ENCODE results near the gene ARHGDIG. TPM values are rescaled to one million over a fixed set of nuclear protein-coding genes. Genes with fewer than 3 reads are reported as not detected.

ARHGDIG gene
- total and polyA plus RNA-seq, 2 experiments from 2014 or later: 0.78 to 1.0 TPM

GRCh38 chr16:234468-235305, 45.7 kb upstream of the ARHGDIG start, which contains the start of gene FAM234A:
Gene FAM234A (plus strand): TSS chr16:234821. CDS start chr16:254414, 19,593 bp downstream.
- 0 out of 2 replicates have a peak, but pooled peaks cover 6% of the 10 kb centered on the region for H3K9me2 ChIP-seq (ENCODE audit: insufficient read depth)
- peak; percentile 71 for ATAC-seq
- peak within 1 kb of the TSS; percentile 98 for H3K27ac Mint-ChIP-seq
- no peaks in the 10 kb centered on the region for H3K27me3 ChIP-seq (ENCODE audit: insufficient read depth)
- peaks cover 24% of the 10 kb centered on the region for H3K79me2 ChIP-seq (replicated peaks; ENCODE audit: insufficient read depth)
- H3K27ac ChIP-seq (ENCODE audit: low read depth): peak within 1 kb of the TSS; percentile 99
- DNase-seq (ENCODE audit: low spot score): peak; percentile 98
- H4K20me1 ChIP-seq (replicated peaks; ENCODE audit: insufficient read depth): no peaks in the 10 kb centered on the region; the same call in none of the 2 replicates
- peak within 1 kb of the TSS; percentile 87 for H3K4me3 Mint-ChIP-seq
- peak within 1 kb of the TSS; percentile 90 for H2AFZ ChIP-seq
- no peaks in the 10 kb centered on the region for H3K4me1 ChIP-seq (ENCODE audit: insufficient read depth)
- H3K9me3 Mint-ChIP-seq: no peaks in the 10 kb centered on the region; the same call in 2 of the 3 replicates
- no peaks in the 10 kb centered on the region for H3K36me3 ChIP-seq (ENCODE audit: insufficient read depth)
- H3K4me1 Mint-ChIP-seq: no peaks in the 10 kb centered on the region; the same call in 2 of the 3 replicates
- H3K27me3 Mint-ChIP-seq (ENCODE audit: insufficient read depth, low read depth, poor library complexity): peaks cover 8% of the 10 kb centered on the region
- H3F3A ChIP-seq (replicated peaks; ENCODE audit: low read depth): peaks cover 15% of the 10 kb centered on the region
- peak; percentile 31 to 55 for TF ChIP-seq CTCF (conservative IDR thresholded peaks at IDR 0.05; ENCODE audit: low read depth in 2 of 2)
- TF ChIP-seq POLR2AphosphoS5 (IDR thresholded peaks at IDR 0.05; ENCODE audit: low read depth): peak; percentile 74
- TF ChIP-seq CREB1 (CRISPR knock-in tag; IDR thresholded peaks at IDR 0.05; ENCODE audit: low read depth): peak; percentile 91
- no peak for TF ChIP-seq ETS1 (IDR thresholded peaks at IDR 0.05)
- peaks cover 9% of the 10 kb centered on the region for H3K36me3 Mint-ChIP-seq (ENCODE audit: low read depth)
- peak within 1 kb of the TSS; percentile 95 for H3K4me3 ChIP-seq
- H3K4me2 ChIP-seq: peak within 1 kb of the TSS; percentile 89

- no peak for DNase-seq (ENCODE audit: low spot score)
- Histone ChIP-seq H3K4me2 (no peak overlapping the region), H3K36me3 (ENCODE audit: insufficient read depth) (no peaks in the 10 kb centered on the region), H4K20me1 (replicated peaks; ENCODE audit: insufficient read depth) (no peaks in the 10 kb centered on the region; the same call in none of the 2 replicates), H3F3A (replicated peaks; ENCODE audit: low read depth) (peaks cover 7% of the 10 kb centered on the region; the same call in 1 of the 2 replicates), H3K27me3 (ENCODE audit: insufficient read depth) (no peaks in the 10 kb centered on the region), H3K4me3 (no peak overlapping the region), H3K9me2 (ENCODE audit: insufficient read depth) (0 out of 2 replicates have a peak, but pooled peaks cover 6% of the 10 kb centered on the region), H3K4me1 (ENCODE audit: insufficient read depth) (no peaks in the 10 kb centered on the region), H2AFZ (no peak overlapping the region), H3K79me2 (replicated peaks; ENCODE audit: insufficient read depth) (peaks cover 58% of the 10 kb centered on the region), H3K27ac (ENCODE audit: low read depth) (no peak overlapping the region)
- Mint-ChIP-seq H3K27ac (no peak overlapping the region), H3K36me3 (ENCODE audit: low read depth) (peaks cover 9% of the 10 kb centered on the region), H3K9me3 (no peaks in the 10 kb centered on the region; the same call in 2 of the 3 replicates), H3K27me3 (ENCODE audit: insufficient read depth, low read depth, poor library complexity) (peaks cover 11% of the 10 kb centered on the region), H3K4me3 (no peak overlapping the region), H3K4me1 (no peaks in the 10 kb centered on the region; the same call in 2 of the 3 replicates)
- no peak for ATAC-seq
- no peak for TF ChIP-seq REST (IDR thresholded peaks at IDR 0.05; ENCODE audit: unreplicated experiment)
- no peak for TF ChIP-seq CTCF (conservative IDR thresholded peaks at IDR 0.05; ENCODE audit: low read depth in 2 of 2)
- no peak for TF ChIP-seq NANOG (IDR thresholded peaks at IDR 0.05; ENCODE audit: borderline replicate concordance)
- no peak for TF ChIP-seq ZNF331 (CRISPR knock-in tag; IDR thresholded peaks at IDR 0.05; ENCODE audit: low read depth)
- no peak for TF ChIP-seq JUNB (IDR thresholded peaks at IDR 0.05; ENCODE audit: unreplicated experiment)
- TF ChIP-seq CREB1 (CRISPR knock-in tag; IDR thresholded peaks at IDR 0.05; ENCODE audit: low read depth): no peak
- no peak for TF ChIP-seq STAT1 (IDR thresholded peaks at IDR 0.05; ENCODE audit: unreplicated experiment)
- TF ChIP-seq ETS1 (IDR thresholded peaks at IDR 0.05): no peak
- no peak for TF ChIP-seq POLR2AphosphoS5 (IDR thresholded peaks at IDR 0.05; ENCODE audit: low read depth)
Observed at GRCh38 chr16:239948-240277, 40.5 kb upstream of the ARHGDIG start.

Measured in GM23338 (cell line).